Uterine smooth muscle cell (primary cell): ENCODE measurements around the gene RNMT. TPM values are rescaled to one million over a fixed set of nuclear protein-coding genes. Genes with fewer than 3 reads are reported as not detected.

ENCODE experiments used
- total RNA-seq: library from RNA; depleted of rRNA; stranded (reverse); fragments of >200 nt; gene quantifications from 2 replicates; pipeline ENCODE4 v1.2.3, GENCODE V29; 2014

Gene RNMT
- total RNA-seq: 31.9 and 34.6 TPM in 2 replicates

GRCh38 chr18:13726232-13726971 lies at the start of gene RNMT, which contains the start of gene FAM210A:
RNMT (plus strand) TSS chr18:13726673; CDS start chr18:13731518, 4,845 bp downstream.
FAM210A (minus strand) TSS chr18:13726558; CDS start chr18:13682077, 44,481 bp downstream.

Other genes with a start within 250 kb of the RNMT start
- 22.6 and 23.6 TPM in 2 replicates for gene FAM210A, start 115 bp upstream of the RNMT start, total RNA-seq
- not detected in 2 replicates for gene MC5R, start 97.5 kb downstream of the RNMT start, total RNA-seq
- gene MC2R, start 188.9 kb downstream of the RNMT start, total RNA-seq: not detected in 2 replicates